Stomach (tissue), 9 donors: ENCODE results near the gene TMEM62. TPM values are rescaled to one million over a fixed set of nuclear protein-coding genes. Genes with fewer than 3 reads are reported as not detected.

Experiments used
- DNase-seq, 2 donors: peaks; one replicate each; pipeline versions ENCODE4 v3.0.0 to v3.0.0-alpha.2; 2013 to 2019
- H3K27ac ChIP-seq, 5 donors: fragments of 200-600 bp in 4 of 5; sonication (generic) in 4 of 5; one replicate each; pipeline ENCODE4 v1.5.1; 2013 to 2019; ENCODE audit warnings: mild to moderate bottlenecking in 1 of 5, moderate library complexity in 1 of 5
- H3K27me3 ChIP-seq, 3 donors: fragments of 200-600 bp; sonication (generic); one replicate each; pipeline ENCODE4 v1.5.1; 2017 to 2019; ENCODE audit warnings: mixed run types in 1 of 3
- H3K36me3 ChIP-seq, 4 donors: fragments of 200-600 bp; sonication (generic); 1 replicate in 3 of 4; 2 replicates in 1 of 4; pipeline ENCODE4 v1.5.1; 2016 to 2019
- H3K4me1 ChIP-seq, 4 donors: fragments of 200-600 bp; sonication (generic); one replicate each; pipeline ENCODE4 v1.5.1; 2016 to 2019
- H3K4me3 ChIP-seq, 4 donors: fragments of 200-600 bp; sonication (generic) in 3 of 4; one replicate each; pipeline ENCODE4 v1.5.1; 2016 to 2019; ENCODE audit warnings: mild to moderate bottlenecking in 1 of 4
- H3K9me3 ChIP-seq, 4 donors: fragments of 200-600 bp; sonication (generic); one replicate each; pipeline ENCODE4 v1.5.1; 2016 to 2019
- EP300 ChIP-seq: sonication (generic); formaldehyde crosslinking; IDR thresholded peaks from one replicate; pipeline ENCODE4 v1.6.1; 2017; ENCODE audit warnings: antibody characterized with exemption
- POLR2A ChIP-seq, 4 donors: fragments of 450-650 bp; IDR thresholded peaks; one replicate each; pipeline ENCODE4 v1.6.1; 2016; ENCODE audit warnings: antibody characterized with exemption in 4 of 4, control low read depth in 2 of 4, mild to moderate bottlenecking in 1 of 4, moderate library complexity in 1 of 4
- POLR2AphosphoS5 ChIP-seq, 3 donors: sonication (generic); formaldehyde crosslinking; IDR thresholded peaks; one replicate each; pipeline ENCODE4 v1.6.1; 2016; ENCODE audit warnings: antibody characterized with exemption in 3 of 3
- WGBS, 5 donors: extraction: QIAGEN DNeasy Blood & Tissue Kit in 3 of 5; methylation state at CpG; one replicate each; pipeline versions ENCODE4 v1.1.5 to v1.1.7; 2013 to 2018; 5-methylcytosine and 5-hydroxymethylcytosine counted together
- intact Hi-C: fragments of 100-400 bp; cut with DNase I; formaldehyde crosslinking; loops from one replicate; pipeline ENCODE4 v1.15.1; 2023; ENCODE audit warnings: low total_unique reads
- polyA plus RNA-seq, 3 donors: library from polyadenylated mRNA; stranded (reverse); fragments of 200-250 nt; gene quantifications; one replicate each; pipeline ENCODE4 v1.2.3, GENCODE V29; 2013
- total RNA-seq, 5 donors: library from RNA; depleted of rRNA; stranded (reverse); fragments of >200 nt; gene quantifications; one replicate each; pipeline versions ENCODE4 v1.1.0 to v1.2.3, GENCODE V29; 2014 to 2016
- TF ChIP-seq, protein P1 (sequence below), 7 experiments: fragments of 450-650 bp in 4 of 7; fragments of 200-600 bp in 3 of 7; sonication (generic) in 3 of 7; IDR thresholded peaks; one replicate each; pipeline ENCODE4 v1.5.1; 2016 to 2019; ENCODE audit warnings: antibody characterized with exemption in 7 of 7, control low read depth in 2 of 7, mild to moderate bottlenecking in 1 of 7
- donor health status: healthy with polysubstance abuse.
- donor health status: Bipolar disorder and iron deficiency.
- donor health status: healthy.

The TMEM62 gene
- total and polyA plus RNA-seq, 8 donors: 5.5 to 92.0 (median 33.7) TPM

DNA sequence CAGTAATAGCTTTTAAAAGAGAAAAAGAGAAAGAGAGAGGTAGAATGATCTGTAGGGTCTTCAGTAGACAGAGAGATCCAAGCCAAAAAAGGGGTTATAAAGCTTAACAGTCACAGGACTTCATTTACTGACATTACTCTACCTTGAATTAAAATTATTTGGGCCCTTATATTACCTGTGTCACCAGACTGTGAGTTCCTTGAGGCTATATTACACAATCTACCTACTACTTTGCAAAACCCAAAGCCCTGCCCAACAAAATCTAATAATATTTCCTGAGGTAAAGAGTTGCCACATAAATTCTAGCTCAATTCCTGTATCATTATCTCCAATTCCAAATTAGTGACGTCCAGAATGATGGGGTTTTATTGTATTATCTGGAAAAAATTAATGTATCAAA, 29.5 kb upstream of the TMEM62 start:
- Histone ChIP-seq H3K4me3 (peak overlapping the region in 2 of 4 donors; percentile 57 to 78), H3K36me3 (peaks cover 0 to 29% (median 23%) of the 10 kb centered on the region in 4 donors), H3K4me1 (peaks cover 18 to 46% (median 32%) of the 10 kb centered on the region in 4 donors), H3K9me3 (no peaks in the 10 kb centered on the region), H3K27ac (peak overlapping the region in 1 of 5 donors; percentile 86), H3K27me3 (no peaks in the 10 kb centered on the region)
- 20 to 47% (median 31%) methylated on average over 1 of the region's 1 CpG for WGBS, 5 donors
- no peak for DNase-seq
- intact Hi-C loops: no loop called here
- TF ChIP-seq, protein P1, sequence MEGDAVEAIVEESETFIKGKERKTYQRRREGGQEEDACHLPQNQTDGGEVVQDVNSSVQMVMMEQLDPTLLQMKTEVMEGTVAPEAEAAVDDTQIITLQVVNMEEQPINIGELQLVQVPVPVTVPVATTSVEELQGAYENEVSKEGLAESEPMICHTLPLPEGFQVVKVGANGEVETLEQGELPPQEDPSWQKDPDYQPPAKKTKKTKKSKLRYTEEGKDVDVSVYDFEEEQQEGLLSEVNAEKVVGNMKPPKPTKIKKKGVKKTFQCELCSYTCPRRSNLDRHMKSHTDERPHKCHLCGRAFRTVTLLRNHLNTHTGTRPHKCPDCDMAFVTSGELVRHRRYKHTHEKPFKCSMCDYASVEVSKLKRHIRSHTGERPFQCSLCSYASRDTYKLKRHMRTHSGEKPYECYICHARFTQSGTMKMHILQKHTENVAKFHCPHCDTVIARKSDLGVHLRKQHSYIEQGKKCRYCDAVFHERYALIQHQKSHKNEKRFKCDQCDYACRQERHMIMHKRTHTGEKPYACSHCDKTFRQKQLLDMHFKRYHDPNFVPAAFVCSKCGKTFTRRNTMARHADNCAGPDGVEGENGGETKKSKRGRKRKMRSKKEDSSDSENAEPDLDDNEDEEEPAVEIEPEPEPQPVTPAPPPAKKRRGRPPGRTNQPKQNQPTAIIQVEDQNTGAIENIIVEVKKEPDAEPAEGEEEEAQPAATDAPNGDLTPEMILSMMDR (IDR thresholded peaks at IDR 0.05): no peak
- TF ChIP-seq POLR2AphosphoS5 (IDR thresholded peaks at IDR 0.05) (no peak), POLR2A (IDR thresholded peaks at IDR 0.05) (no peak), EP300 (no peak)

DNA sequence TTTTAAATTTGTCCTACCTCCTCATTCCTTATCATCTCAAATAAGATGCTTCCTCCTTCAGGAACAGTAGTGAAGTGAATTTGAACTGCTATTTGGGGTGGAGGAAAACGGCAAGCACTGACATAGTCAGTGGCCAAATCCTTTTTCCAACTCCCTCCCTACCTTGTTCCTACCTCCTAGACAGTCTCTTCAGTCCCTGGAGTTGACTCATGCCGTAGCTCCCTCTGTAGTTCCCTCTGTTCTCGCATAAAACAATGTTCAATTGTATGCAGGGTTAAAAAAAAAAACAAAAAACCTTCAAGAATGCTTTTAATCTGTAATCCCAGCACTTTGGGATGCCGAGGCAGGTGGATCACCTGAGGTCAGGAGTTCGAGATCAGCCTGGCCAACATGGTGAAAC, 29.0 kb upstream of the TMEM62 start:
- Histone ChIP-seq H3K27me3 (no peaks in the 10 kb centered on the region), H3K36me3 (peaks cover 0 to 28% (median 23%) of the 10 kb centered on the region in 4 donors), H3K4me3 (peak overlapping the region in 3 of 4 donors; percentile 57 to 78 (median 76)), H3K27ac (peak overlapping the region in 3 of 5 donors; percentile 13 to 95 (median 86)), H3K4me1 (peaks cover 18 to 46% (median 32%) of the 10 kb centered on the region in 4 donors), H3K9me3 (no peaks in the 10 kb centered on the region)
- no peak for TF ChIP-seq EP300
- TF ChIP-seq POLR2A (IDR thresholded peaks at IDR 0.05): no peak
- no peak for TF ChIP-seq POLR2AphosphoS5 (IDR thresholded peaks at IDR 0.05)
- TF ChIP-seq, protein P1 (IDR thresholded peaks at IDR 0.05): no peak
- intact Hi-C loops: no loop called here
- DNase-seq: peak in 1 of 2 donors; percentile 6
- 27 to 44% (median 38%) methylated on average over 5 of the region's 5 CpGs for WGBS, 5 donors

DNA sequence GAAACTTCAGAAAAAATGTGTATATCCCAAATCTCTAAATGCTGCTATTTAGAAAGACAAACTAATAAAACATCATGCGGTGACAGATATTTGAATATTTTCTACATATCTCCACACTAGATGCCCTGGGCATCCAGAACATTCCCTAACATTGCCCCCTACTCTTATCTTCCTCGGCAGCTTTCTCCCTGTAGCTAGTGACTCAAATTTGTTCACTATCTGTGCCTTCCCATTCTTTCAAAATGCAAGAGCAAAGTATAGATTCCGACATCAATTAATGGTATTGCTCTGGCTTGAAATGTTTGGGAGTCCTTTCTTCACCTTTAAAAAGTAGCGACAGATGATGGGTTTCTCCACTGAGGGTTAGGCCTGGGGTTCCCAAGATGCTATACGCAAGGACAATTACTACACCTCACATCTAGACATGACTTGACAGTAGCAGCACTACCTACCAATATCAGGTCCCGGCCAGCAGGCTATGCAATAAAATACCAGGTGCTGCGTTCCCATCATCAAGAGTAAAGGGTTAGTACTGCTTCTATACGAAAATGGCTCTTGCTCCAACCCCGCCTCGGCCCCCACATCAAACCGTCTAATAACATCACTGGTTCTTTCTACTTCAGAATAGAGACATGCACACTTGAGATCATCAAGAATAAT, 28.2 kb upstream of the TMEM62 start:
- no peak for TF ChIP-seq EP300
- no peak for TF ChIP-seq POLR2AphosphoS5 (IDR thresholded peaks at IDR 0.05)
- no peak for TF ChIP-seq POLR2A (IDR thresholded peaks at IDR 0.05)
- TF ChIP-seq, protein P1 (IDR thresholded peaks at IDR 0.05): no peak
- peak; percentile 30 to 72 for DNase-seq
- intact Hi-C loops: no loop called here
- Histone ChIP-seq H3K4me3 (peak overlapping the region; percentile 57 to 78 (median 74)), H3K27me3 (no peaks in the 10 kb centered on the region), H3K4me1 (peaks cover 18 to 46% (median 32%) of the 10 kb centered on the region in 4 donors), H3K9me3 (no peaks in the 10 kb centered on the region), H3K36me3 (peaks cover 0 to 20% (median 15%) of the 10 kb centered on the region in 4 donors), H3K27ac (peak overlapping the region in 4 of 5 donors; percentile 86 to 95 (median 89))
- 9 to 12% (median 10%) methylated on average over 11 of the region's 11 CpGs for WGBS, 5 donors

DNA sequence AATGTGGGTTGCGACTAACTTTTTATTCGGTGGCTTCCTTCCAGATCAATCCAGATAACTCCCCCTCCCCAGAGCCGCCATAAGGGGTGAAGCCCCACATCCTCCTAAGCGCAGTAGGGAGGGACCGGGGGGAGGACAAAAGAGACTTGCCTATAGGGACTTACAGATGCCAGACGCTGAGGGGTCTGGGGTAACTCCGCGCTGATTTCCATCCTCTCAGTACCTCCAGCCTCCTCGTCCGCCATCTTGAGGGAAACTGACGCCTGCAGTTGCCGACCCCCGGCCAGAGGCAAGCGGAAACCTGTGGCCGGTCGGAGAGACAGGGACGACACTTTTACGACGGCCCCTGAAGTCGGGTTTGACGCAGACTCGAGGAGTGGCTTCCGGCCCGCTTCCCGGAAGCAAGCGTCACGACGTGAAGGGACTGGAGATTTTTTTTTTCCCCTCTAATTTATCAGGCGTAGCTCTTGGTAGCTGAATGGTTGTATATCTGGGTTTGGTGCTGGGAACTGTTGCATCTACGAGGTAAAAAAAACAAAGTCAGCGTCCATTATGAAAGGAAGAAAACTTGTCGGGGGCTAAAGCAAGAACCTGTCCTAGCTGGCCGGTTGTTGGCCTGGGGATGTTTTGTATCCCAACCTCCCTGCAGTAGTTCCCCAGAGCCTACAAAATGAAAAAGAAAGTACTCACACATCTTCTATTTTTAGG, 27.5 kb upstream of the TMEM62 start, which contains the start of gene UBR1:
Gene UBR1 (minus strand): TSS at position 261 of the 708 bp plus-strand sequence. CDS start 16 bp downstream, at position 245.
- Histone ChIP-seq H3K4me3 (peak within 1 kb of the TSS; percentile 57 to 78 (median 74)), H3K36me3 (peaks cover 0 to 13% (median 8%) of the 10 kb centered on the region in 4 donors), H3K27me3 (no peaks in the 10 kb centered on the region), H3K4me1 (peaks cover 18 to 46% (median 32%) of the 10 kb centered on the region in 4 donors), H3K9me3 (no peaks in the 10 kb centered on the region), H3K27ac (peak within 1 kb of the TSS; percentile 86 to 95 (median 90))
- 0% methylated on average over 25 to 33 of the region's 33 CpGs for WGBS, 5 donors
- intact Hi-C loops: no loop called here
- TF ChIP-seq POLR2AphosphoS5 (IDR thresholded peaks at IDR 0.05): peak; percentile 80 to 93 (median 86)
- TF ChIP-seq, protein P1 (IDR thresholded peaks at IDR 0.05): no peak
- peak; percentile 3 for TF ChIP-seq EP300
- peak in 1 of 4 donors; percentile 25 for TF ChIP-seq POLR2A (IDR thresholded peaks at IDR 0.05)
- peak; percentile 90 to 98 for DNase-seq
